Medulla oblongata (tissue), 1 donor: Measurements from ENCODE around the gene PRR11.
A peak's percentile ranks its signal among the peaks of the same experiment; 100 is the strongest.
"Not testable (repeated sequence)": the region's sequence is repeated elsewhere in the genome, so short reads cannot be mapped to it uniquely, and the experiment has no call there.

ENCODE experiments used
- DNase-seq: peaks from one replicate; pipeline ENCODE4 v3.0.0-alpha.2; 2015; ENCODE audit errors: extremely low spot score

The PRR11 gene

DNA sequence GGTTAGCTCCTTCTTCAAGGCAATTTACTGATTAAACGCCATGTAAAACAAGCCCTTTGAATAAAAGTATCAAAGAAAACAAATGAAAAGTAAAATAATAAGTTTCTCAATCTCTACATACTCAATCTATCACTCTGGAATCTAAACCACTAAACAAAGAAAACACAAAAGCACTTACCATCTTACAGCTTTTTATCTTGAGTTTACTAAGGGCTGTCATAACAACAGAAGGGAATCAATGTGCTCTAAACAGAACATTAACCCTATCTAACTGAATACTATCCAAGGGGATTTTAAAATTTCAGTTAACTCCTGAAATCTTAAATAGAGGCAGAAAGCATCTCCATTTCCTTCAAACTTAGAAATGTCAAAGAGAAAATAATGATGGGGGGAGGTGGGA, 4.0 kb upstream of the PRR11 start:
- no peak for DNase-seq

DNA sequence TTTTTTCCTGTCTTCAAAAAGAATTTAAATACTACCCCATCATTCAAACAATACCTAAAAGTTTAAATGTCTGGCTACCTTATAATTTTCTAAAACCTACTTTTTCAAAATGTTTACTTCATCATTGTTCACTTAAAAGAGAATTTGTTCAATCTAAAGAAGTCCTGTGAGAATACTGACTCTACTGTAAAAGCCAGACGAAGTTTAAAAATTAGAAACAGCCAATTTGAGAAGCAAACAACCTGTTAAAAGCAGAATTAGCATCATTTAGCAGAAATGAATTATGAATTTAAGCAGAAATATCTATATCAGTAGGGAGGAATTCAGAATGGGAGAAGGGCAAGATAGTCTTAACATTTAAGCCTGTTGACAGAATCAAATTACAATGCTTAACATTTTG, 2.6 kb upstream of the PRR11 start:
- DNase-seq = no peak

DNA sequence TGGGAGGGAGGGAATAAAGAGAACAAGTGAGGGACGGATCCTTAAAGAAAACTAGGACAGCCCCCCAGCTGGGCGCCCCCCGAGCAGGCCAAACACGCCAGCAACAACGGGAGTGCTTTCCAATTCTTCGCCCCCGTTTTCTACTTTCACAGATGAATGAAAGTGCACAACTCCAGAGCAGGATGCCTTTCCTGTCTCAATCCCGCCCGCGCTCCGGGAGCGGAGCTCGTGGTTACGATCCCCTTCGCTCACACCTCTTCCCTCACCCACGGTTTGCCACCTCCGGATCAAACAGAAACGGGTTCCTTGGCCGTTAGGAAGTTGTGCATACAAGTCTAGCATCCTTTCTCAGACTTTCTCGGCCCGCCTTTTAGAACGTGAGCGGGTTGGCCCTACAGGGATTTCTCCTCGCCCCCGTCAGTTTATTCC, 1.2 kb upstream of the PRR11 start:
- peak; percentile 59 for DNase-seq

DNA sequence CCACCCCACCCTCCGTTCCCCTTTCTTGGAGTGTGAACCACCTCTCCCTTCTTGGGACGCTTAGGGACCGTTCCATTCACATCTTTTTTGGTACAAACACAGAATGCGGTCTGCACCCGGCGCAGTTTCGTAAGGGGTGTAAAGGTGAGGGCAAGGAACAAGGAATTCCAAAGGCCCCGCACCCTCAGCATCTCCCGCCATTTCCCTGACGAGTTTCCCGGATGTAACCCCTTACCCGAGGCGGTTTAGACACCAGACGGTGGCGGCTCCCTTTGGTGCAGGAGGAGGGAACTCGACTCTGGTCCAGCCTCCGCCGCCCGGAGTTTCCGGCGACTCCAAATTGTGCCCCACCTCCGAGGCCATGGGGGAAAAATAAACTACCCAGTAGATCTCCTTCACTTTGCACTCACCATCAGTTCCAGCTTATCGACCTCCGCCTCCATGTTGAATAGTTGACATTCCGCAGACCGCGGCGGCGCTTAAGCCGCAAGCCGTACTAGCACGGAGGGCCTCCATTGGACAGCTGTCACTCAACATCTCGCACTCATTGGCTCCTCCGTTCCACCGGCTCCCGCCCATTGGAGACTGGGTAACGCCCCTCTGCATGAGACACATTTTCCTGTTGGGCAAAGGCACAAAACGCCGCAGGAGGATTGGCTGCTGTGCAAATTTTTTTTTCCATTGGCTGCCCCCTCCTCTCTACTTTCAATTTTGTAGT, 666 bp upstream of the PRR11 start, which contains the start of gene SKA2:
Gene SKA2, minus strand, starts transcription at position 466 of the 718 bp plus-strand sequence. Its CDS starts 23 bp downstream, at position 443.
- DNase-seq = no peak

DNA sequence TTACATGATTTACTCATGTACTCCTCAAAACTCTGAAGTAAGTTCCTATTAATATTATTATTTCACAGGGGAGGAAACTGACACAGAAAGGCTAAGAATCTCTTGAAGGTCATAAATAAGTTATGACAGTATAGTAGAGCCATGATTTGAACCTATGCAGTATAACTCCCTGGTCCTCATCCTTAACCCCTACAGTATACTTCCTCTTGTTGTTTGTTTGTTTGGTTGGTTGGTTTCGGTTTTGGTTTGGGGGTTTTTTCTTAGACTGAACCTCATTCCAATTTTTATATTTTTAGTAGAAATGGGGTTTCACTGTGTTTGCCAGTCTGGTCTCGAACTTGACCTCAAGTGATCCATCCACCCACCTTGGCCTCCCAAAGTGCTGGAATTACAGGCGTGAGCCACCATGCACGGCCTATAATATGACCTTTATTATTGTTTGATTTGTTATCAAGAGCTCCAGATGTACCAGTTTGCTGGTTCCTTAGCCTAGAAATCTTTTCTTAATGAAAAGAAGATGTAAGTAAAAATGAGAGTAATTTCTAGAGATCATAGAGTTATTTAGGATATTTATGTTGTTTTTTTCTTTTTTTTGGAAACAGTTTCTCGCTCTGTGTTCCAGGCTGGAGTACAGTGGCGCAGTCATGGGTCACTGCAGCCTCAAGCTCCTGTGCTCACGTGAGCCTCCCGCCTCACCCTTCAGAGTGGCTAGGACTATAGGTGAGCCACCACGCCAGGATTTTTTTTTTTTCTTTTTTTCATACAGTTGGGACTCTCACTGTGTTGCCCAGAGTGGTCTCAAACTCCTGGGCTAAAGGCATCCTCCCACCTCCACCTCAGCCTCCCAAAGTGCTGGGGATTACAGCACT, 4.8 kb downstream of the PRR11 start:
- no peak for DNase-seq

DNA sequence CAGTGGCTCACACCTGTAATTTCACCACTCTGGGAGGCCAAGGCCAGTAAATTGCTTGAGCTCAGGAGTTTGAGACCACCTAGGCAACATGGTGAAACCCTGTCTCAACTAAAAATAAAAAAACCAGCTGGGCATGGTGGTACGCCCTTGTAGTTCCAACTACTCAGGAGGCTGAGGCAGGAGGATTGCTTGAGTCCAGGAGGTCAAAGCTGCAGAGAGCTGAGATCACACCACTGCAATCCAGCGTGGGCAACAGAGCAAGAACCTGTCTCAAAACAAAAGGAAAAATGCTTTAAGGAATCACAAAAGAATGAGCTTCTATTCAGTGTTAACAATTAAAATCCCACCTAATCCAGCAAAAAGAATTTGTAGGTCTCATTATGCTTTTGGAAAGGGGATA, 5.9 kb downstream of the PRR11 start:
- no peak for DNase-seq

DNA sequence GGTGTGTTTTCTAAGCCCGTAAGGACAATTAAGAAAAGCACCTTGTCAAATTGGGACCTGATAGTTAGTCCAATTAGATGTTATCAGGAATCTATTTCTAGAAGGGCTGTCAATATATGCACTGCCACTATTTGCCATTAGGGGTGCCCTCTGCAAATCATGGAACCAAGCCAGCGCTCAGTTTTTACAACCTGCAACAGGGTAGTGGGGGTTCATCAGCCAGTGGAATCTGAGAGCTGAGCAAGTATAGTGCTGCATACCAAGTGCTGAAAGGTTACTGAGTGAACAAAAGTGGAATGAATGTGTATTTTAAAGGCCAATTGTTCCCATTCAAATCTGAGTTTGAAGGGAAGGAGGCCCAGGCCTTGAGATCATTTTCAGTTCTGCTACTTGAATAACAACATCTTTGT, 10.4 kb downstream of the PRR11 start:
- DNase-seq = peak; percentile 87

DNA sequence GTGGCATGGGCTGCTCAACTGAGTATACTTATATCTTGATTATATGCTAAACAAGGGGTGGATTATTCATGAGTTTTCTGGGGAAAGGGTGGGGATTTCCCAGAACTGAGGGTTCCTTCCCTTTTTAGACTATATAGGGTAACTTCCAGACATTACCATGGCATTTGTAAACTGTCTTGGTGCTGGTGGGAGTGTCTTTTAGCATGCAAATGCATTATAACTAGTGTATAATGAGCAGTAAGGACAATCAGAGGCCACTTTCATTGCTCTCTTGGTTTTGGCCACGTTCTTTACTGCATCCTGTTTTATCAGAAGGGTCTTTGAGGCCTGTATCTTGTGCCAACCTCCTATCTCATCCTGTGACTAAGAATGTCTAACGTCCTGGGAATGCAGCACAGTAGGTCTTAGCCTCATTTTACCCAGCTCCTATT, 12.0 kb downstream of the PRR11 start:
- DNase-seq = no peak

DNA sequence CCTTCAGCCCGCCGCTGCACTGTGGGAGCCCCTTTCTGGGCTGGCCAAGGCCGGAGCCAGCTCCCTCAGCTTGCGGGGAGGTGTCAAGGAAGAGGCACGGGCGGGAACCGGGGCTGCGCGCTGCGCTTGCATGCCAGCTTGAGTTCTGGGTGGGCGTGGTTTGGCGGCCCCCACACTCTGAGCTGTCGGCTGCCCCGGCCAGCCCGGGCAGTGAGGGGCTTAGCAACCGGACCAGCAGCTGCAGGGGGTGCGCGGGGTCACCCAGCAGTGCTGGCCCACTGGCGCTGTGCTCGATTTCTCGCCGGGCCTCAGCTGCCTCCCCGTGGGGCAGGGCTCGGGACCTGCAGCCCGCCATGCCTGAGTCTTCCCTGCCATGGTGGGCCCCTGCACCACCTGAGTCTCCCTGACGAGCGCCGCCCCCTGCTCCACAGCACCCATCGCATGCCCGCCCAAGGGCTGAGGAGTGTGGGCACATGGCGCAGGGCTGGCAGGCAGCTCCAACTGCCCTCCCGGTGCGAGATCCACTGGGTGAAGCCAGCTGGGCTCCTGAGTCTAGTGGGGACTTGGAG, 17.0 kb downstream of the PRR11 start:
- no peak for DNase-seq

DNA sequence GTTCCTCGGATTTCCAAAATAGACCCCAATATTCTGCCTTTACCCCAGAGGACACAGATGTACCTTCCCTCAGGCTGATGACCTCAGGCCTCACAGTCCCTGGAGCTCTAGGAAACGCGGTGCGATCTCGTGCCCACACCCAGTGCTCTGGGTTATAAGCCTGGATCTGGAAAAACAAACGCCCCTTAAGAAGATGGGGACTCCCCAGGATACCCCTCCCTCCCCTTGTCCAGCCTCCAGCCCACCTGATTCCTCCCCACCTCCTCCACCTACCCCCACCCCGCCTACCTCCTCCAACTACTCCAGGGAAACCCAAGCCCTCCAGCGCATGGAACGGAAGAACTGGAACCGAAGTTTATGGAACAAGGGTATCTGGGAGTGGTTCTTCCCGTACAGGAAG, 19.1 kb downstream of the PRR11 start:
- no peak for DNase-seq

DNA sequence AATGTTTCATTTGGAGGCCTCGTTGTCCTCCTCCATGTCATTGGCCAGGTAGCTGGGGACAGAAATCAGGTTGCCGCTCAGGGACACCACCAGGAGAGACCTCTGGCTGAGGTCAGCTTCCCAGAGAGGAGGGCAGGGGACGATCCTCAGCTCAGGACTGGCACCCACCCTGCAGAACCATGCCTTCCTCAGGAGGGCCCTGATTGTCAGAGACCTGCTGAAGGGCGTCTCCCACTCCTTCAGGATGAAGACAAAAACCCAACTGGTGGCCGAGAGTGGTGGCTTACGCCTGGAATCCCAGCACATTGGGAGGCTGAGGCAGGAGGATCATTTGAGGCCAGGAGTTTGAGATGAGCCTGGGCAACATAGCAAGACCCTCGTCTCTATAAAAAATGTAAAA, 19.5 kb downstream of the PRR11 start:
- no peak for DNase-seq

DNA sequence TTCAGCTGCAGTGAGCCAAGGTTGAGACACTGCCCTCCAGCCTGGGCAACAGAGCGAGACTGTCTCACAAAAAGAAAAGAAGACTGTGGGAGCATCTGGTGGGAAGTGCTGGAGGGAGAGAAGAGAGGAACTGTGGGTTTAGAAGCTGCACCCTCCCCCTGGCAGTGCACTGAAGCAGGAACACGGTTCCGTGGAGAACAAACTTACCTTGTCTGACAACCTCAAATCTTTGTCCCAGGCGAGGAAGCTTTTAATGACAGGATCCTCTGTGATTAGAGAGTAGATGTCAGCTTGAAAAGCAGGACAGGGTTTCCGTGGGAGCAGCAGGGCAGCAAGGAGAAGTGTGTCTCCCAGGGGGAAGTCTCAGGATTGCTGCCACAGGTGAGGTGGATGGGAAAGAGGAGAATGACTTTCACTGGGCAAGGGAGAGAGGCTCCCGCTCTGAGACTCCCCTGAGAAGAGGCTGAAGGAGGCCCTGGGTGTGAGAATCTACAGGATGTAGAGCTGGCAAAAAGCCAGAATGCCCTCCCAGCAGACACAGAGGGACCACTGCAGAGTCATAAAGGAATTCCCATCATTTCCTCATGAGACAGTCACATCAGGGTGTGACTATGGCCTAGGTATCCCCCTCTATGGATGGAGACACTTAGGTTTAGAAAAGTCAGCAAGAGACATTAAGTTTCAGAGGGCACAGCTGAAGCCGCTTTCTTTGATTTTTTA, 22.9 kb downstream of the PRR11 start:
- DNase-seq = no peak

DNA sequence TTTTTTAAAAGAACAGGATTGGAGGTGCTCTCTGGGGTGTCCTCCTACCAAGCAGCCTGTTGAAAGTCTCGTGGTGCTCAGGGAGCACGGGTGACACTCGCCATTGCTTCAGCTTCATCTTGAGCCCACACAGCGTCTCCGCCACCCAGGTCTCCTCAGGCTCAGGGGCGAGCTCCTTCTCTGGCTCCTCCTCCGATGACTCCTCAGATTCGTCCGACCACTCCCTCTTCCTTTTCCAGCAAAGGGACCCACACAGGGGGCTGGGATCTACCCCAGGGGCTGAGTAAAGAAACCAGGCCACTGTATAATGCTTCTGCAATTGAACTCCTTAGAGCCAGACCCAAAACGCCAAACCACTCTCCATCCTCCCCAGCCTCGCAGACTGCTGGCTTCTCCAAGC, 24.1 kb downstream of the PRR11 start:
- not testable (repeated sequence) for DNase-seq

DNA sequence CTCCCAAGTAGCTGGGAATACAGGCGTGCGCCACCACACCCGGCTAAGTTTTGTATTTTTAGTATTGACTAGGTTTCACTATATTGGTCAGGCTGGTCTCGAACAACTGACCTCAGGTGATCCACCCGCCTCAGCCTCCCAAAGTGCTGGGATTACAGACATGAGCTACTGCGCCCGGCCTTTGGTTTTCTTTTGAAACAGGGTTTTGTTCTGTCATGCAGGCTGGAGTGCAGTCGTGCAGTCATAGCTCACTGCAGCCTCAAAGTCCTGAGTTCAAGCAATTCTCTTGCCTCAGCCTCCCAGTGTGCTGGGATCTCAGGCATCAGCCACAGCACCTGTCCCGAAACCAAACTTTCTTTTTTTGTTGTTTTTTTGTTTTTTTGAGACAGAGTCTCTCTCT, 25.1 kb downstream of the PRR11 start:
- DNase-seq = no peak

DNA sequence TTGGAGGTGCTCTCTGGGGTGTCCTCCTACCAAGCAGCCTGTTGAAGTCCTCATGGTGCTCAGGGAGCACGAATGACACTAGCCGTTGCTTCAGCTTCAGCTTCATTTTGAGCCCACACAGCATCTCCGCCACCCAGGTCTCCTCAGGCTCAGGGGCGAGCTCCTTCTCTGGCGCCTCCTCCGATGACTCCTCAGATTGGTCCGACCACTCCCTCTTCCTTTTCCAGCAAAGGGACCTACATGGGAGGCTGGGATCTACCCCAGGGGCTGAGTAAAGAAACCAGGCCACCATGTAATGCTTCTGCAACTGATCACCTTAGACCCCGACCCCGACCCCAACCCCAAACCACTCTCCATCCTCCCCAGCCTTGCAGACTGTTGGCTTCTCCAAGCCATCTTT, 25.9 kb downstream of the PRR11 start:
- DNase-seq = no peak

DNA sequence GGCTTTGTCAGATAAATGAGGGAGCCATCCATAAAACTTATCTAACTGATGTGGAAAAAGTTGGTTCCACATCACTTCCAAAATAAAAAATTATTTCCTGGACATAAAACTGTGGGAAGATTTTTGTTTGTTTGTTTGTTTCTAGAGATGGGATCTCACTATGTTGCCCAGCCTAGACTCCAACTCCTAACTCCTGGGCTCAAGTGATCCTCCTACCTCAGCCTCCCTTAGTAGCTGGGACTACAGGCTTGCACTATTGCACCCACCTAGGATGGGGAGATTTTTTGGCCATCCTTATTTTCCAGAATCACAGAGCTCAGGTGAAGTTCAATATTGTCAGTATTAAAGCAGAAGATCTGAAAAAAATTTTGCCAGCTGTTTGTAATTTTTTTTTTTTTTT, 30.5 kb downstream of the PRR11 start:
- DNase-seq = no peak

DNA sequence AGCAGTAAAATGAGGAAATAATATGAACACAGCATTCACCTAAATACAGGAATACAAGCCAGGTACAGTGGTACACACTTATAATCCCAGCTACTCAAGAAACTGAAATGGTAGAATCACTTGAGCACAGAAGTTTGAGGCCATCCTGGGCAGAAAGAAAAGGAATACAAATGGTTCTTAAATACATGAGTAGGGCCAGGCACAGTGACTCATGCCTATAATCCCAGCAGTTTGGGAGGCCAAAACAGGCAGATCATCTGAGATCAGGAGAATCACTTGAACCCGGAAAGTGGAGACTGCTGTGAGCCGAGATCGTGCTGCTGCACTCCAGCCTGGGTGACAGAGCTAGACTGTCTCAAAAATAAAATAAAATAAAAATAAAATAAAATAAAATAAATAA, 31.3 kb downstream of the PRR11 start:
- DNase-seq = no peak

DNA sequence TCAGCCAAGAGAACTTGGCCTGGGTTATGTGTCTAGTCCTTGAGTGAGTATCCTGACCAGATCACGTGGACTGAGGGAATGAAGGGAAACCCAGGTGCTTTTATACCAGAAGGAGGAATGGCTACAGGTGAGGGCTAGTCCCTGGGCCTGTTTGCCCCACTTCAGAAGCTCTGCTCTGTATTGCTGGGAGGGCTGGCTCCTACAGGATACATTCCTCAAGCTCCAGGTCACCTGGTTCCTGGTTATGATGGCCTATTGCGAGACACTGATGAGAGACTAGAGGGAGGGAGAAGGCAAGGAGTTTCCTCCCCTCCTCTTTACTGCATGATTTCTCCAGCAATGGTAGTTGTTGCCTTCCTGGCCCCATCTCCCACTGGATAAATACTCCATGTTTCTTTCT, 35.3 kb downstream of the PRR11 start:
- DNase-seq = no peak

DNA sequence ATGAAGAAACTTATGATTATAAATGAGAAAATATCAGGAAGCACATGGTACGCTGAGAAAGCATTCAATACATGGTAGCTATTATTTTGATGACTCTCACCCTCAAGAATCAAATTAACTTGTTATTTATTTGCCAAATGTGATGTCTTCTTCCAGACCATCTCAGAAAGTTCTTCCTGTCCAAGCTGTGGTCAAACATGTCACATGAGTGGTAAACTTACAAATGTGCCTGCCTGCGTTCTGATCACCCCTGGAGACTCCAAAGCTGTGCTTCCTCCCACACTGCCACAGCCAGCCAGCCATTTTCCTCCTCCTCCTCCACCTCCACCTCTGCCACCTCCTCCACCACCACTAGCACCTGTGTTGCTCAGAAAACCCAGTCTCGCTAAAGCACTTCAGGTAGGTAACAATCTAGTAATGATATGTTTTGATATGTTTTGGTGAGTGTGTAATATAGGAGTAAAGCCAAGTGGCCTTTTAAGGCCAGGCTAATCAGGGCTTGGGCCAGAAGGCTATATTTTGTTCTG, 37.9 kb downstream of the PRR11 start:
- no peak for DNase-seq

DNA sequence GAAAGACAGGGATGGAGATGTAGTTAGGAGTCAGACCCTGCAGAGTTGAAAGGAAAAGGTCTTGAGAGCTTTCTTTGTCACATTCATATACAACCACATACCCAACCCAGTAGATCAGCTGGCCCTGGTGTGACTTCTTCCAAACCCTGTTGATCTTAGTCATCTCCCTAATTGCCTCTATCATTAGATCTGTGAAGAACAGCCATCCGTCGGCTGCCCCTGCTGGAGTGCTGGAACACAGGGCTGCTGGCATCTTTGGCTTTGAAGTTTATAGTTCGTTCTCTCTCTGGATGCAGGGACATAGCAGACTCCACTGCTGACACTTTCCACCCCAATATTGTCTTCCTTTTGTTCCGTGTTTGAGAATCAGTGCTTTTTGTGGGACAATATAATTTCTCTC, 43.9 kb downstream of the PRR11 start:
- DNase-seq = no peak

DNA sequence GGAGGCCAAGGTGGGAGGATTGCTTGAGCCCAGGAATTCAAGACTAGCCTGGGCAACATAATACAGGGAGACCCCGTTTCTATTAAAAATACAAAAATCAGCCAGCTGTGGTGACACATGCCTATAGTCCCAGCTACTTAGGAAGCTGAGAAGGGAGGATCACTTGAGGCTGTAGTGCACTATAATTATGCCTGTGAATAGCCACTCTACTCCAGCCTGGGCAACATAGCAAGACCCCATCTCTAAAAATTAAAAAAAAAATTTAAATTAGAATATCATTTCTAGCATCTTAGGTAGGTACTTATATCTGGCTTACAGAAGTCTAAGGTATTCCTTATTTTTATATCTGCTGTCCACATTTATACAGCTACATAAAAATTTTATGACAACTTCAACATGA, 46.8 kb downstream of the PRR11 start:
- no peak for DNase-seq

DNA sequence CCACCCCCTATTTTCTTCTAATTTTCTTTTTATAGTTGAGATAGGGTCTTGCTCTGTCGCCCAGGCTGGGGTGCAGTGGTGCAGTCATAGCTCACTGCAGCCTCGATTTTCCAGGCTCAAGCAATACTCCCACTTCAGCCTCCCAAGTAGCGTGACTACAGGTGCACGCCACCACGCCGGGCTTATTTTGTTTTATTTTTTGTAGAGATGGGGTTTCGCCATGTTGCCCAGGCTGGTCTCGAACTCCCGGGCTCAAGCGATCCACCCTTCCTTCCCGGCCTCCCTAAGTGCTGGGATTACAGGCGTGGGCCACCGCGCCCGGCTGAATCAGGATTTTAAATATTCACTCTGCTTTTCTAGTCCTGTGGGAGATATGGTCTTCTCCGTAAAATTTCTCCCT, 63.8 kb downstream of the PRR11 start:
- DNase-seq = no peak
